ENCODE results near the gene PRAMEF33. TPM values are rescaled to one million over a fixed set of nuclear protein-coding genes. Genes with fewer than 3 reads are reported as not detected.
"Not testable (repeated sequence)": the region's sequence is repeated elsewhere in the genome, so short reads cannot be mapped to it uniquely, and the experiment has no call there.

Gene PRAMEF33, protein sequence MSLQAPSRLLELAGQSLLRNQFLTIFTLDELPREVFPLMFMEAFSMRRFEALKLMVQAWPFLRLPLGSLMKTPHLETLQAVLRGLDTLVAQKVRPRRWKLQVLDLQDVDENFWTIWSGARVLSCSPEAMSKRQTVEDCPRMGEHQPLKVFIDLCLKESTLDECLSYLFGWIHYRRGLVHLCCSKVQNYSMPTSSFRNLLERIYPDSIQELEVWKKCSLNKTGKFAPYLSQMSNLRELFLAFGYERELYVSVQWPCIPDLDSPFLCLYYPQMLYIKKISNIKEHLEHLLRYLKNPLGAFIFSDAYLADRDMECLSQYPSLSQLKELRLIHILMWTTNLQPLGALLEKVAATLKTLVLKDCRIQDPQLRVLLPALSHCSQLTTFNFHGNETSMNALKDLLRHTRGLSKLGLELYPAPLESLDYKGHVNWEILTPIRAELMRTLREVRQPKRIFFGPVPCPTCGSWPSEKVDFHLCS
- total RNA-seq, result not detected

DNA sequence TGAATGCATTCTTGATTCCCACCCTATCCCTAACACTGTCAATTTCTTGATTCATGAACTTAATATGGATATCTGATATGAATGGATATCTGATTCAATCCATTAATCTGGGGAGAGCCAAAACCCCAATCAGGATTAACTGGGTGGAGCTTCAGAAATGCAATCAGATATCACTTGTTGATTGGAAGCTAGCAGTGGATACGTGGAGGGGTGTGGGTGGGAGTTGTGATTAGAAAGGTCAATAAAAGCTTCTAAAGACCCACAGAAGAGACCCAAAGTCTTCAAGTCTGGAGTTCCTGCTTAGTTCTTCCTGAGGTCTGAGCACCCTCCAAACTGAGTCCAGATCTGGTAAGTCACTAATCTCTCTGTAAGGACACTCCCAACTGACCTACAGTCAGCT, at the start of gene PRAMEF33:
PRAMEF33 (plus strand) TSS at position 301 of the 400 bp plus-strand sequence. CDS start 2,416 bp downstream, outside the sequence.
- not testable (repeated sequence) for FAIRE-seq; DNase-seq (ENCODE audit: low spot score in 2 of 2)

GRCh38 chr1:13253898-13254297, 49.4 kb upstream of the PRAMEF33 start, which contains the start of gene PRAMEF5:
PRAMEF5 (plus strand) TSS chr1:13254198; CDS start chr1:13259269, 5,071 bp downstream.
- FAIRE-seq; DNase-seq (ENCODE audit: low spot score in 2 of 2): not testable (repeated sequence)

GRCh38 chr1:13265124-13265523, 38.2 kb upstream of the PRAMEF33 start:
- FAIRE-seq; DNase-seq (ENCODE audit: low spot score in 2 of 2): not testable (repeated sequence)

- DNase-seq (ENCODE audit: low spot score in 2 of 2); FAIRE-seq: not testable (repeated sequence)
Measured at GRCh38 chr1:13277016-13277415, 26.3 kb upstream of the PRAMEF33 start.

GRCh38 chr1:13279617-13280016, 23.7 kb upstream of the PRAMEF33 start:
- peak; percentile 39 for FAIRE-seq
- not testable (repeated sequence) for DNase-seq (ENCODE audit: low spot score in 2 of 2)

DNA sequence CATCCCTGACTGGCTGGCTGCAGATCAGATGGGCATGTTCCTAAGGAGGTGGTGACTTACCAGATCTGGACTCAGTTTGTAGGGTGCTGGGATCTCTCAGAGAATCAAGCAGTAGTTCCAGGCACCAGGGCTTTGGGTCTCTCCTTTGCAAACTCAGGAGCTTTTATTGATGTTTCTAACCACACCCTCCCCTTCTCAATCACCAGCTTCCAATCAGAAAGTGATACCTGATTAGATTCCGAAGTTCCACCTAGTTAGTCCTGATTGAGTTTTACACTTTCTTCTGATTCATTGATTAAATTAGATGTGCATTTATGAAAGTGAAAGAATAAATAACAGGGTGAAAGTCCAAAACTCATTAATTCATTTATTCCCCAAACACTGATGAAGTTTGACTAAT, 18.3 kb upstream of the PRAMEF33 start, which contains the start of gene PRAMEF8:
PRAMEF8 (minus strand) TSS at position 101 of the 400 bp plus-strand sequence. CDS start 1,046 bp downstream, outside the sequence.
- not testable (repeated sequence) for FAIRE-seq; DNase-seq (ENCODE audit: low spot score in 2 of 2)

DNA sequence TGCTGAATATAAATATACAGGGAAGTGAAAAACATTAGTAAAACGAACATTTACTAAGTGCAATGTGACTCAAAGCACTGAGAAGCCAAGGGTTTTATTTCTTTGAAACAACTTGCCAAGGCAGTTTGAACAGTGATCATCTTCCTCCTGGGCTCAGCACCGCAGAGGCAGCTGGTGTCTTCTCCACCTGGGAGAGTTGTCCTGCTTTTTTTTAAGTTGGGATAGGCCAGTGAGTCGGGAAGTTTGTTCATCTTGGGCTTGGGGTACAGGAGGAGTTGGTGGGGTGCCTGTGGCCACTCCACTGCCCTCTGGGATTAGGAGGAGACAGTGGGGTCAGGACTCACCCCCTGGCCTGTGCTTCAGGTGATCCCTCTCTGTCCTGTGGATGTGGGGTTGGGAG, 14.3 kb upstream of the PRAMEF33 start:
- not testable (repeated sequence) for DNase-seq (ENCODE audit: low spot score in 2 of 2); FAIRE-seq

GRCh38 chr1:13297216-13297931, 6.0 kb upstream of the PRAMEF33 start:
- FAIRE-seq; DNase-seq (ENCODE audit: low spot score in 2 of 2): not testable (repeated sequence)

- DNase-seq (ENCODE audit: low spot score in 2 of 2); FAIRE-seq: not testable (repeated sequence)
Measured at GRCh38 chr1:13298699-13299098, 4.6 kb upstream of the PRAMEF33 start.

DNA sequence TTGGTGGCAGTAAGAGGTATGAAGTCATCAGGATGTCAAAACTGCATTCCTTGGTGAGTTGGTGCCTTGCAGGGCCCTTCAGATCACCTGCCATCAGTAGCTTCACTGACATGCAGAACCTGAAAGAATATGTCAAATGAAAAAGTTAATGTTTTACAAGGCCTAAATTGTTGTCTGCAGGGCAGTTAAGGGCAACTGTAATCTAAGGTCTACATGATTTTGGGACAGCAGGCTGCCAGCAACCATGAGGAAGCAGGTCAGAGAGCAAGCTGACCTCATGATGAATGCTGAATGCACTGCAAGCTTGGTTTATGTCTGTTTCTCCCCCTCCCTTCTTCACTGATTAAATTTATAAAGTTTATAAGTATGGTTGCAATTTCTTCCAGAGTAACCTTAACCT, 1.1 kb upstream of the PRAMEF33 start:
- DNase-seq (ENCODE audit: low spot score in 2 of 2); FAIRE-seq: not testable (repeated sequence)

DNA sequence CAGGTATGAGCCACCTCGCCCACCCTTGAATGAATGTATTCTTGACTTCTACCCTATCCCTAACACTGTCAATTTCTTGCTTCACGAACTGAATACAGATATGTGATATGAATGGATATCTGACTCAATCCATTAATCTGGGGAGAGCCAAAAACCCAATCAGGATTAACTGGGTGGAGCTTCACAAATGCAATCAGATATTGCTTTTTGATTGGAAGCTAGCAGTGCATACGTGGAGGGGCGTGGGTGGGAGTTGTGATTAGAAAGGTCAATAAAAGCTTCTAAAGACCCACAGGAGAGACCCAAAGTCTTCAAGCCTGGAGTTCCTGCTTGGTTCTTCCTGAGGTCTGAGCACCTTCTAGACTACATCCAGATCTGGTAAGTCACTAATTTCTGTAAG, 11.9 kb downstream of the PRAMEF33 start, which contains the start of gene PRAMEF15:
PRAMEF15 (plus strand) TSS at position 301 of the 400 bp plus-strand sequence. CDS start 2,827 bp downstream, outside the sequence.
- FAIRE-seq; DNase-seq (ENCODE audit: low spot score in 2 of 2): not testable (repeated sequence)

DNA sequence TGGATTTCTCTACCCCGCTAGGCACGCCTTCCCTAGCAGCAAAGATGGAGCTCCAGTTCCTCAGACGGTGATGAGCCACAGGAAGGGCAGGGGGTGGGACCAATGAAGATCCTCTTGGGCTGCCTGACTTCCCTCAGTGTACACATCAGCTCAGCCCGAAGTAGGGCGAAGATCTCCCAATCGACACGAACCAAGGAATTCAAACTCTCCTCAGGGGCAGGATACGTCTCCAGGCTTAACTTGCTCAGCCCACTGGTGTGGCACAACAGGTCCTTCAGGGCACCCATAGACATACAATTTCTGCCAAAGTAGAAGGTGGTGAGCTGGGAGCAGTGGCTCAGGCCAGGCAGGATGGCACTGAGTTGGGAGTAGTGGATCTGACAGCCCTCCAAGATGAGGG, 39.2 kb downstream of the PRAMEF33 start:
- FAIRE-seq; DNase-seq (ENCODE audit: low spot score in 2 of 2): not testable (repeated sequence)

GRCh38 chr1:13347034-13347433, 43.7 kb downstream of the PRAMEF33 start, which contains the start of gene PRAMEF14:
PRAMEF14 (minus strand) TSS chr1:13347134; CDS start chr1:13345314, 1,820 bp downstream.
- DNase-seq (ENCODE audit: low spot score in 2 of 2); FAIRE-seq: not testable (repeated sequence)

DNA sequence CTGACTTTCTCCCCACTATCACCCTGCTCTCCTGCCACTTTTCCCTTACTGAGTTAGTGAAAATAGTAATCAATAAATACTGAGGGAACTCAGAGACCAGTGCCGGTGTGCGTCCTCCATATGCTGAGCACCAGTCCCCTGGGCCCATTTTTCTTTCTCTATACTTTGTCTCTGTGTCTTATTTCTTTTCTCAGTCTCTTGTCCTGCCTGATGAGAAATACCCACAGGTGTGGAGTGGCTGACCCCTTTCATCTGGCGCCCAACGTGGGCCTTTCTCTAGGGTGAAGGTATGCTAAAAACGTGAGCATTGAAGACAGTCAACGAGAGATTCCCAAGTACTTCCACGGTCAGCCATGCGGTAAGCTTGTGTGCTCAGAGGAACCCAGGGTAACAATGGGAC, 50.1 kb downstream of the PRAMEF33 start:
- not testable (repeated sequence) for FAIRE-seq; DNase-seq (ENCODE audit: low spot score in 2 of 2)

DNA sequence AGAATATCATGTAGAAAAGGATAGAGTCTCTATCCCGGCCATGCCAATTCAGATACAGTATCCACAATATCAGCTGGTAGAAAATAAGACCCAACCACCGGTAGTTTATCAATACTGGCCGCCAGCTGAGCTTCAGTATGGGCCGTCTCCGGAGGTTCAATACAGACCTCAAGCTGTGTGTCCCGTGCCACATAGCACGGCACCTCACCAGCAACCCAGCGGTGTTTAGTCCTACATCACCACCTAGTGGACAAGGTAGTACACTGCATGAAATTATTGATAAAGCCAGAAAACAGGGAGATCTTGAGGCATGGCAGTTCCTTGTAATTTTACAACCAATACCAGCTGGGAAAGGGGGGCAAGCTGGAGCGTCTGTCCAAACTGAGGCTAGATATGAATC, 51.1 kb downstream of the PRAMEF33 start:
- DNase-seq (ENCODE audit: low spot score in 2 of 2); FAIRE-seq: not testable (repeated sequence)

- FAIRE-seq; DNase-seq (ENCODE audit: low spot score in 2 of 2): not testable (repeated sequence)
Measured at GRCh38 chr1:13356774-13357173, 53.4 kb downstream of the PRAMEF33 start.

All from frontal cortex (tissue), 4 donors.